Spleen (tissue), 11 donors: ENCODE results near the gene LDLRAP1. TPM values are rescaled to one million over a fixed set of nuclear protein-coding genes. Genes with fewer than 3 reads are reported as not detected.

Experiments
- DNase-seq: peaks from one replicate; pipeline ENCODE4 v3.0.0-alpha.2; 2020
- H3K27ac ChIP-seq, 8 donors: fragments of 200-600 bp; sonication (generic) in 7 of 8; 1 replicate in 4 of 8; 2 replicates in 4 of 8; pipeline versions ENCODE4 v1.5.0 to v1.8.0; 2016 to 2021; ENCODE audit warnings: inconsistent platforms in 4 of 8, mild to moderate bottlenecking in 4 of 8, moderate library complexity in 1 of 8
- H3K27me3 ChIP-seq, 7 donors: fragments of 200-600 bp; sonication (generic) in 6 of 7; replicated peaks in 1 of 7; 1 replicate in 4 of 7; 2 replicates in 3 of 7; pipeline versions ENCODE4 v1.5.0 to v1.8.0; 2016 to 2021; ENCODE audit warnings: inconsistent platforms in 3 of 7, mild to moderate bottlenecking in 1 of 7
- H3K36me3 ChIP-seq, 6 donors: fragments of 200-600 bp; sonication (generic) in 5 of 6; 1 replicate in 4 of 6; 2 replicates in 2 of 6; pipeline versions ENCODE4 v1.5.0 to v1.8.0; 2016 to 2021; ENCODE audit warnings: inconsistent platforms in 2 of 6
- H3K4me1 ChIP-seq, 6 donors: fragments of 200-600 bp; sonication (generic) in 5 of 6; 1 replicate in 3 of 6; 2 replicates in 3 of 6; pipeline versions ENCODE4 v1.5.0 to v1.8.0; 2016 to 2021; ENCODE audit warnings: inconsistent platforms in 3 of 6
- H3K4me3 ChIP-seq, 8 donors: fragments of 200-600 bp; sonication (generic) in 7 of 8; 1 replicate in 4 of 8; 2 replicates in 4 of 8; pipeline versions ENCODE4 v1.5.0 to v1.8.0; 2016 to 2021; ENCODE audit warnings: inconsistent platforms in 4 of 8, mild to moderate bottlenecking in 4 of 8, moderate library complexity in 2 of 8
- H3K9me3 ChIP-seq, 8 donors: fragments of 200-600 bp; sonication (generic) in 7 of 8; 1 replicate in 4 of 8; 2 replicates in 4 of 8; pipeline versions ENCODE4 v1.5.0 to v1.8.0; 2016 to 2021; ENCODE audit warnings: inconsistent platforms in 4 of 8
- CTCF ChIP-seq, 11 experiments: fragments of 200-600 bp in 7 of 11; fragments of 450-650 bp in 4 of 11; sonication (generic) in 4 of 11; IDR thresholded peaks in 8 of 11; conservative IDR thresholded peaks in 3 of 11; 1 replicate in 7 of 11; 2 replicates in 4 of 11; pipeline versions ENCODE4 v1.4.0 to v1.8.0; 2016 to 2021; ENCODE audit warnings: antibody characterized with exemption in 11 of 11, inconsistent platforms in 4 of 11, mild to moderate bottlenecking in 1 of 11
- POLR2A ChIP-seq, 3 donors: fragments of 450-650 bp; IDR thresholded peaks; one replicate each; pipeline ENCODE4 v1.5.1; 2017; ENCODE audit warnings: antibody characterized with exemption in 3 of 3, mild to moderate bottlenecking in 1 of 3
- POLR2AphosphoS5 ChIP-seq, 3 donors: sonication (generic); formaldehyde crosslinking; IDR thresholded peaks; one replicate each; pipeline ENCODE4 v1.5.1; 2017; ENCODE audit warnings: antibody characterized with exemption in 3 of 3
- WGBS, 5 donors: extraction: QIAGEN DNeasy Blood & Tissue Kit in 3 of 5; methylation state at CpG; one replicate each; pipeline versions ENCODE4 v1.1.5 to v1.1.7; 2013 to 2018; 5-methylcytosine and 5-hydroxymethylcytosine counted together
- intact Hi-C: fragments of 100-400 bp; cut with DNase I; formaldehyde crosslinking; loops from one replicate; pipeline ENCODE4 v1.15.0; 2023; ENCODE audit warnings: low total_unique reads
- polyA plus RNA-seq, 3 donors: library from polyadenylated mRNA; stranded (reverse); fragments of 200-250 nt; gene quantifications; one replicate each; pipeline ENCODE4 v1.2.1, GENCODE V29; 2013
- total RNA-seq, 7 donors: library from RNA; depleted of rRNA in 3 of 7; stranded (reverse); fragments of >200 nt in 3 of 7; fragmentation: NEBNext Ultra II Directional in 4 of 7; extraction: Animal tissue kit (Norgen Biotek cat#: 25700) in 4 of 7; gene quantifications; one replicate each; pipeline versions ENCODE4 v1.1.0 to v1.2.1, GENCODE V29; 2016 to 2021
- donor health status: healthy with polysubstance abuse.
- donor health status: DM: no; HTN: no; CAD: no; lungs with moderate emphysema.
- donor health status: DM: no; HTN: no; CAD: no.
- donor health status: Bipolar disorder and iron deficiency.
- donor health status: healthy.
- donor health status: DM: no; HTN: no; CAD: no.
- donor health status: DM: yes; HTN: yes; CAD: no.

LDLRAP1 gene
- total and polyA plus RNA-seq, 10 donors: 21.7 to 105 (median 72.4) TPM

GRCh38 chr1:25530186-25531081 is 13.0 kb upstream of the LDLRAP1 start:
- TF ChIP-seq POLR2A (IDR thresholded peaks at IDR 0.05) (no peak), POLR2AphosphoS5 (IDR thresholded peaks at IDR 0.05) (no peak), CTCF (IDR thresholded peaks at IDR 0.05 in 8 of 11, conservative IDR thresholded peaks at IDR 0.05 in 3 of 11) (no peak)
- peak; percentile 55 for DNase-seq

DNA sequence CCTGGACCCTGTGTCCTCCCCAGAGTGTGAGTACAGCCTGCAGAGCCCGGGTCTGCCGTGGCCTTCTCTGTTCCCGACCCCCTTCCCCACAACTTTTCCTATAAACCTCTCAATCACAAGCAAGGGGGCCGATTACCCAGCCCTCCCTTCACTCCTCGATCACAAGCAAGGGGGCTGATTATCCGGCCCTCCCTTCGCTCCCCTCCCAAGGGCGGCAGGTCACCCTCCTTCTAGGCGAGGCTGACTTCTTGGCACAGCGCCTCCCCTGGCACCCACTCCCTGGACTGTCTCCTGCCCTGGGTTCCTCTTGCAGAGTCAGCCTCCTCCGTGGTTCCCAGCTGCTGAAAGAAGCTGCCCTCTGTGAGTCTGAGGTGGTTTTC is 12.3 kb upstream of the LDLRAP1 start:
- H3K27me3 ChIP-seq: no peaks in the 10 kb centered on the region
- H3K9me3 ChIP-seq: no peaks in the 10 kb centered on the region
- H3K27ac ChIP-seq: no peak overlapping the region
- peak; percentile 64 for DNase-seq
- WGBS, 5 donors: 76 to 86% (median 77%) methylated on average over 11 of the region's 11 CpGs
- intact Hi-C loops: no loop called here
- H3K36me3 ChIP-seq: no peaks in the 10 kb centered on the region
- H3K4me3 ChIP-seq: no peak overlapping the region
- no peaks in the 10 kb centered on the region for H3K4me1 ChIP-seq
- TF ChIP-seq POLR2AphosphoS5 (IDR thresholded peaks at IDR 0.05) (no peak), POLR2A (IDR thresholded peaks at IDR 0.05) (no peak), CTCF (IDR thresholded peaks at IDR 0.05 in 8 of 11, conservative IDR thresholded peaks at IDR 0.05 in 3 of 11) (no peak)

More at GRCh38 chr1:25530186-25531081, 13.0 kb upstream of the LDLRAP1 start:
- Histone ChIP-seq H3K9me3 (peaks cover 0 to under 1% (median 0%) of the 10 kb centered on the region in 8 donors), H3K4me1 (no peaks in the 10 kb centered on the region), H3K27ac (no peak overlapping the region), H3K27me3 (no peaks in the 10 kb centered on the region), H3K4me3 (no peak overlapping the region), H3K36me3 (no peaks in the 10 kb centered on the region)
- intact Hi-C loops: no loop called here
- 91 to 96% (median 93%) methylated on average over 16 to 22 of the region's 22 CpGs for WGBS, 5 donors

GRCh38 chr1:25532970-25533369 is 10.4 kb upstream of the LDLRAP1 start:
- intact Hi-C loops: no loop called here

More at GRCh38 chr1:25532970-25533369, 10.4 kb upstream of the LDLRAP1 start:
- DNase-seq: no peak
- TF ChIP-seq POLR2AphosphoS5 (IDR thresholded peaks at IDR 0.05): no peak
- no peak for TF ChIP-seq CTCF (IDR thresholded peaks at IDR 0.05 in 8 of 11, conservative IDR thresholded peaks at IDR 0.05 in 3 of 11)
- no peak for TF ChIP-seq POLR2A (IDR thresholded peaks at IDR 0.05)
- no peaks in the 10 kb centered on the region for H3K27me3 ChIP-seq
- no peak overlapping the region for H3K27ac ChIP-seq
- no peaks in the 10 kb centered on the region for H3K9me3 ChIP-seq
- no peak overlapping the region for H3K4me3 ChIP-seq
- no peaks in the 10 kb centered on the region for H3K36me3 ChIP-seq
- peaks cover 0 to 10% (median 0%) of the 10 kb centered on the region in 6 donors for H3K4me1 ChIP-seq
- WGBS, 5 donors: 84 to 96% (median 93%) methylated on average over 3 of the region's 3 CpGs
